GM12875 (cell line): ENCODE measurements around the gene ATL3.
A peak's percentile ranks its signal among the peaks of the same experiment; 100 is the strongest.

Experiments used
- H3K4me3 ChIP-seq: one replicate; pipeline ENCODE4 v1.5.1; 2011; ENCODE audit warnings: low read depth, low read length, control low read depth
- TF ChIP-seq, protein P1 (sequence below): IDR thresholded peaks from 2 replicates; pipeline ENCODE4 v1.5.1; 2011; ENCODE audit warnings: low read depth, mild to moderate bottlenecking, control low read depth, inconsistent platforms, low read length, moderate library complexity, borderline replicate concordance; ENCODE audit not compliant: insufficient read depth

Gene ATL3

DNA sequence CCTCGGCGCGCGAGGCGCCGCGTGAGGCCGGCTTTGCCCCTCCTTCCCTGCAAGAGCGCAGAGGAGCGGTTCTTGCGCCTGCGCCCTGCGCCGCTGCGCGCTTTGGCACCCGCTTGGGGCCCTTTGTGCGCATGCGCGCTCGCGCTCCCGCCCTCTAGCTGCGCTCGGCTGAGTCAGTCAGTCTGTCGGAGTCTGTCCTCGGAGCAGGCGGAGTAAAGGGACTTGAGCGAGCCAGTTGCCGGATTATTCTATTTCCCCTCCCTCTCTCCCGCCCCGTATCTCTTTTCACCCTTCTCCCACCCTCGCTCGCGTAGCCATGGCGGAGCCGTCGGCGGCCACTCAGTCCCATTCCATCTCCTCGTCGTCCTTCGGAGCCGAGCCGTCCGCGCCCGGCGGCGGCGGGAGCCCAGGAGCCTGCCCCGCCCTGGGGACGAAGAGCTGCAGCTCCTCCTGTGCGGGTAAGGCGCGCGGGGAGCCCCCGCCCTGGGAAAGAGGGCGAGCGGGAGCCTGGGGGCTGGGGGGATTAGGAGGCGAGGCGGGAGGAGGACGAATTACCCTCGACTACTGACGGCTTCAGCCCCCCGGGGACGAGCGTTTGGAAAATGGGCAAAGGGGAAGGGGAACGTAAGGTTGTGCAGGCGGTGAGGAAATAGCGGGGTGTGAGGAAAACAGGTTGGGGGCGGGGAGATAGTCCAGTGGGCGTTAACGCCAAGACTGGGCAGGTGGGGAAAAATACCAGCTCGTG, 10.3 kb upstream of the ATL3 start, which contains the start of gene RTN3:
TSS of gene RTN3 (plus strand) at position 180 of the 745 bp plus-strand sequence. CDS start at position 317, 137 bp downstream.
- peak within 1 kb of the TSS; percentile 73 for H3K4me3 ChIP-seq
- TF ChIP-seq, protein P1, sequence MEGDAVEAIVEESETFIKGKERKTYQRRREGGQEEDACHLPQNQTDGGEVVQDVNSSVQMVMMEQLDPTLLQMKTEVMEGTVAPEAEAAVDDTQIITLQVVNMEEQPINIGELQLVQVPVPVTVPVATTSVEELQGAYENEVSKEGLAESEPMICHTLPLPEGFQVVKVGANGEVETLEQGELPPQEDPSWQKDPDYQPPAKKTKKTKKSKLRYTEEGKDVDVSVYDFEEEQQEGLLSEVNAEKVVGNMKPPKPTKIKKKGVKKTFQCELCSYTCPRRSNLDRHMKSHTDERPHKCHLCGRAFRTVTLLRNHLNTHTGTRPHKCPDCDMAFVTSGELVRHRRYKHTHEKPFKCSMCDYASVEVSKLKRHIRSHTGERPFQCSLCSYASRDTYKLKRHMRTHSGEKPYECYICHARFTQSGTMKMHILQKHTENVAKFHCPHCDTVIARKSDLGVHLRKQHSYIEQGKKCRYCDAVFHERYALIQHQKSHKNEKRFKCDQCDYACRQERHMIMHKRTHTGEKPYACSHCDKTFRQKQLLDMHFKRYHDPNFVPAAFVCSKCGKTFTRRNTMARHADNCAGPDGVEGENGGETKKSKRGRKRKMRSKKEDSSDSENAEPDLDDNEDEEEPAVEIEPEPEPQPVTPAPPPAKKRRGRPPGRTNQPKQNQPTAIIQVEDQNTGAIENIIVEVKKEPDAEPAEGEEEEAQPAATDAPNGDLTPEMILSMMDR: no peak

DNA sequence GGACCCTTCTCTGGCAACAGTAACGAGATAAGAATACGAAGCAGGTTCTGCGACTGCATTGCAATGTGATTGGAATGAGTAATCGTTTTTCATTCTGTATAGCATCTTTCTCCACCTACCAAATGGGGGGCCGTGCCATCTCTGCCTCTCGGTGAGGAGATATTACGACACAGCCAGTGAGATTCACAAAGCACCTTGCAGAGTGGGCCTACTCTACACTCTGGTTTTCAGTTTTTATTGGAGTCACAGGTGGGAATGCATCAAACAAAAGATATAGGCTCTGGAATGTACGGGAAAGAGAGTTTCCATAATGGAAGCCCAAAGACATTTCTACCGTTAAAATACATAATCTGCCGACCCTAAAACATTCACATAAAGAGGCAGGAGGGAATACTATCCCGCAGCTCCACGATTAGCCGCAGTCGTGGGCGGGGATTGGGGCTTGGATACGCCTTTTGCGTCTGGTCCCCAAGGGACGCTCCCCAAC, 9.7 kb upstream of the ATL3 start:
- peak overlapping the region; percentile 22 for H3K4me3 ChIP-seq
- TF ChIP-seq, protein P1: no peak

DNA sequence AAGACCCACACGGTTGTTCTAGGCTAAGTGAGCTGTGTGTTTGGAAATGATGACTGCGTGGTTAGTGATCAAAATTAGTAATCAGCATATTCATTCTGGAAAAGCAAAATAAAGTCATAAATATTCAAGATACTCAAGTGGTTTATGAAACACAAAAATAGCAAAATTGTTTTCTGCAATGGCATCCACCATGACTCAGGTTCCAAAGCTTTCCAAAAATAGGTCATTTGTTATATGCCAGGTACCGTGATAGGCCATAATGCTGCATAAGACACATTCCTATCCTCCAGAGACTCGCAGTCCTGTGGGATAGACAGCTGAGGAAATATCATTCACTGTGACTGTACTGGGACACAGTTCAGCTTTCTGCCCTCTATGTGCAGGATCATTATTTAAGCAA, 2.4 kb upstream of the ATL3 start:
- H3K4me3 ChIP-seq: no peak overlapping the region
- TF ChIP-seq, protein P1: no peak

DNA sequence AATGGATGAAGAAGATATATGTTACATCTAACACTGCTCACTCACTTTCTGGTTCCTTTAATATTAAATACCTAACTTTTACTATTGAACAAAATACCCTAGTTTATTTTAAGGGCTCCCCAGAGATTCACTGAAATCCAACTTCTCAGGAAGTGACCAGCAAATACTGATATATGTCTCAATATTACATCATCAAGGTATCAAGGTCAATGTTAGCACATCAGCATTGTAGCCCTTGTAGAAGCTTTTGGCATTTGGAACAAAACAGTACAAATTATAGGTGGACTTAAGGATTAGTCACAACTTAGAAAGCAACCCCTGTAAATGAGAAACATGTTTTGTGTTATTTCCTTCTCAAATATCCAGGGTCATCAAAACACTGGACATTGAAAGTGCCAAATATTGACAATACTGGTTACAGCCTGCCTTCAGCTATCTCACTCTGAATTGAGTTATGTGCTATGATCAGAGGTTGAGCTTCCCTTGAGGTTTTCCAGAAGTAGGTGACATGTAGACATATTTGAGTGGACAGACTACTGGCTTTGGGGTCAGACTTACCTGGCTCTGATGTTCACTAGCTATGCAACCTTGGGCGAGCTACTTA, 1.9 kb upstream of the ATL3 start:
- no peak overlapping the region for H3K4me3 ChIP-seq
- TF ChIP-seq, protein P1: no peak

DNA sequence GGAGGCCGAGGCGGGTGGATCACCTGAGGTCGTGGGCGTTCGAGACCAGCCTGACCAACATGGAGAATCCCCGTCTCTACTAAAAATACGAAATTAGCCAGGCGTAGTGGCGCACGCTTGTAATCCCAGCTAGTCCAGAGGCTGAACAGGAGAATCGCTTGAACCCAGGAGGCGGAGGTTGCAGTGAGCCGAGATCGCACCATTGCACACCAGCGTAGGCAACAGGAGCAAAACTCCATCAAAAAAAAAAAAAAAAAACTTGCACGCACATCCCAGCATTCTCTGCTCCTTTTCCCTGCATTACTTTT, 934 bp upstream of the ATL3 start:
- TF ChIP-seq, protein P1: no peak
- no peak overlapping the region for H3K4me3 ChIP-seq

DNA sequence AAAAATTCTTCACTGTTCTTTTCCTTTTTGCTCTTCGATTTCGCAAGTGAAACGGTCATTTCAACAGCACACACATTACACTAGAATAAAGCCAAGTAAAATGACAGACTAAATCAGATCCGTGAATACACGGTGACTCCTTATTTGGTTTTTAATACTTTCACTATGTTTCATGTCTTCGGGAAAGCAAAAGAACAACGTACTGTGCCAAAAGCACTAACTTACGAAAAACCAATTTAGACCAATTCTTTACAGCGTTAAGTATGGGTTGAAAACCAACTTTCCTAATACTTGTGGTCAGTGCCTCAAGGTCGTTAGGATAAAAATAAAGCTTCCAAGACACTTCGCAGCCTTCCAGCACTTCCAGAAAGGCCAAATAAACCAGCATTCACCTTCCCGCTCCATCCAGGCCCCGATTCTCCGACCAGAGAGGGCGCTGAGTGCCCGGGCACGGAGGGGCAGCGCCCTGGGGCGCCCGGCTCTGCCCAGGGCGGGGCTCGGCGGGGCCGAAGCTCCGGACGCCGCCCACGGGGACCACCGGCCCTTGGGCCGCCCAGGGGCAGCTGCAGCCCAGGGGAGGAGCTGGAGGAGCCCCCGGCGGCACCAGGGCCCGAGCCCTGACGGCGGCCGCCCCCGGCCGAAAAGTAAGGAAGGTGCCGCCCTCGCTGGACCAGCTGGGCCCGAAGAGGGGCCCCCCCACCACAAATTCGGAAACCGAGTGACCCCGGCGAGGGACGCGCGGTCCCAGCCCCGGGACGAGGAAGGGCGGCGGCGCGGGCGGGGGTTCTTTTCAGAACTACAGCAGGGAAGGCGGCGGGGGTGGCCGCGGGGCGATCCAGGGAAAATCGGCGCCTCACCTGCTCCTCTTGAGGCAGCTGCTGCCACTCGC, 499 bp downstream of the ATL3 start:
- TF ChIP-seq, protein P1: peak; percentile 46; the same call in 1 of the 2 replicates
- H3K4me3 ChIP-seq: peak overlapping the region; percentile 76
